NB4 (cell line): ENCODE results near the gene IER3.
"Not testable (repeated sequence)": the region's sequence is repeated elsewhere in the genome, so short reads cannot be mapped to it uniquely, and the experiment has no call there.

Experiments used
- DNase-seq: peaks from one replicate; pipeline ENCODE4 v3.0.0; 2010; ENCODE audit warnings: low read depth
- H3K4me3 ChIP-seq: one replicate; pipeline ENCODE4 v1.5.1; 2011; ENCODE audit warnings: mild to moderate bottlenecking, low read depth, low read length, moderate library complexity
- CTCF ChIP-seq: IDR thresholded peaks from one replicate; pipeline ENCODE4 v1.5.1; 2012; ENCODE audit warnings: low read depth, low read length
- MAX ChIP-seq: IDR thresholded peaks from 2 replicates; pipeline ENCODE4 v1.6.1; 2011; ENCODE audit warnings: low read depth, low read length
- MYC ChIP-seq: IDR thresholded peaks from 2 replicates; pipeline ENCODE4 v1.6.1; 2011; ENCODE audit warnings: low read depth, low read length
- POLR2A ChIP-seq: IDR thresholded peaks from 2 replicates; pipeline ENCODE4 v1.6.1; 2011; ENCODE audit warnings: mild to moderate bottlenecking; ENCODE audit not compliant: insufficient read length; ENCODE audit errors: extremely low read depth

Gene IER3

GRCh38 chr6:30720738-30721197 lies 23.6 kb downstream of the IER3 start:
- TF ChIP-seq CTCF (no peak), MAX (no peak), POLR2A (no peak), MYC (peak; percentile 60)
- H3K4me3 ChIP-seq: peak overlapping the region; percentile 100
- peak; percentile 90 for DNase-seq

DNA sequence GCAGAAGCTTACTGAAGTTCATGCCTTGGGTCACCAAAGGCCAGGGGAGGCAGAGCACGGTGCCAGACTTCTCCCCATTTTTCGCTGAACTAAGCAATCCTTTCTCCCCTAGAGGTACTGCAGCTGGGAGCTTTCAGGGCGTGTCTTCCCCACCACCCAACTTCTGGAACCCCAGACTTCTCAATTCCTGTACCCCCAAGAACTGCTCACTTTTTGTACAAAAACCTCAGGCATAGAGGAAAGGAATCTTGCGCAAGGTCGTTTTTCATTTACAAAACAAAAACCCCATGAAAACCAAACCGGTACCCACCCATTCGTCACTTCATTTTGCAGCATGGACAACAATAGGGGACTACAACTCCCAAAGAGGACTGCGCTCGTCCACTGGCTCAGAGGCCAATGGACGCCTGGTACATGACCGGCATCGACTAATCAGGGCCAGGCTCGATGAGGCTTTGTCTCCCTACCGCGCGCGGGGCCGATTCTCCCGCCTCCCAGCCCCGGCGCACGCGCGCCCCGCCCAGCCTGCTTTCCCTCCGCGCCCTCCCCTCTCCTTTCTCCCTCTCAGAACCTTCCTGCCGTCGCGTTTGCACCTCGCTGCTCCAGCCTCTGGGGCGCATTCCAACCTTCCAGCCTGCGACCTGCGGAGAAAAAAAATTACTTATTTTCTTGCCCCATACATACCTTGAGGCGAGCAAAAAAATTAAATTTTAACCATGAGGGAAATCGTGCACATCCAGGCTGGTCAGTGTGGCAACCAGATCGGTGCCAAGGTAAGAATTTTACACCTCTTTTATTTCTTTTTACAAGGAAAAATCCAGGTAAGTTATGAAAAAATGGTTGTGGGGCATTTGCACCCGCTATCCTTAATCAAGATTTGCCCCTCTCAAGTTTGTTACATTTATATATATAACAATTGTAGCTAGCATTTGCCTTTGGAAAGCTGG lies 24.3 kb downstream of the IER3 start, which contains the start of gene TUBB:
TSS of gene TUBB (plus strand) at position 562 of the 947 bp plus-strand sequence. CDS start at position 717, 155 bp downstream.
- no peak for TF ChIP-seq CTCF
- peak; percentile 60 for TF ChIP-seq MAX
- peak; percentile 77 for TF ChIP-seq MYC
- TF ChIP-seq POLR2A: peak; percentile 94
- peak; percentile 99 for DNase-seq
- peak within 1 kb of the TSS; percentile 100 for H3K4me3 ChIP-seq

GRCh38 chr6:30719356-30719755 lies 25.0 kb downstream of the IER3 start:
- TF ChIP-seq MYC (no peak), POLR2A (no peak), CTCF (no peak), MAX (no peak)
- H3K4me3 ChIP-seq: peak overlapping the region; percentile 100
- DNase-seq: no peak

DNA sequence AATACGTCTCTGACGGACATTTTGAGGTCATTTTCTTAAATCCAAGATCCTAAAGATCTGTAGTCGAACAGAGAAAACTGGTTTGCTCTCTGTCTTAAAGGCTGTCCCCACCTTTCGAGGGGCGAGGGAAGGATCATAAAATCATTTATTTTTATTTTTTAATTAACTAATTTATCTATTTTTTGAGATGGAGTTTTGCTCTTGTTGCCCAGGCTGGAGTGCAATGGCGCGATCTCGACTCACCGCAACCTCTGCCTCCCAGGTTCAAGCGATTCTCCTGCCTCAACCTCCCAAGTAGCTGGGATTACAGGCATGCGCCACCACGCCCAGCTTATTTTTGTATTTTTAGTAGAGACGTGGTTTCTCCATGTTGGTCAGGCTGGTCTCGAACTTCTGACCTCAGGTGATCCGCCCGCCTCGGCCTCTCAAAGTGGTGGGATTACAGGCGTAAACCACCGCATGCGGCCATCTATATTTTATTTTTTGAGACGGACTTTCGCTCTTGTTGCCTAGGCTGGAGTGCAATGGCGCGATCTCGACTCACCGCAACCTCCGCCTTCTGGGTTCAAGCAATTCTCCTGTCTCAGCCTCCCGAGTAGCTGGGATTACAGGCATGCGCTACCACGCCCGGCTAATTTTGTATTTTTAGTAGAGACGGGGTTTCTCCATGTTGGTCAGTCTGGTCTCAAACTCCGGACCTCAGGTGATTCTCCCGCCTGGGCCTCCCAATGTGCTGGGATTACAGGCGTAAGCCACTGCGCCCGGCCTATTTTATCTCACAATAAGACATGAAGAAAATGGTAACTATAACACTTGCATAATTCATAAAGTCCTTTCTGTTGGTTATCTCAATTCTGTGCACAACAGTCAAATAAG lies 26.3 kb downstream of the IER3 start:
- not testable (repeated sequence) for DNase-seq
- H3K4me3 ChIP-seq: peak overlapping the region; percentile 100

DNA sequence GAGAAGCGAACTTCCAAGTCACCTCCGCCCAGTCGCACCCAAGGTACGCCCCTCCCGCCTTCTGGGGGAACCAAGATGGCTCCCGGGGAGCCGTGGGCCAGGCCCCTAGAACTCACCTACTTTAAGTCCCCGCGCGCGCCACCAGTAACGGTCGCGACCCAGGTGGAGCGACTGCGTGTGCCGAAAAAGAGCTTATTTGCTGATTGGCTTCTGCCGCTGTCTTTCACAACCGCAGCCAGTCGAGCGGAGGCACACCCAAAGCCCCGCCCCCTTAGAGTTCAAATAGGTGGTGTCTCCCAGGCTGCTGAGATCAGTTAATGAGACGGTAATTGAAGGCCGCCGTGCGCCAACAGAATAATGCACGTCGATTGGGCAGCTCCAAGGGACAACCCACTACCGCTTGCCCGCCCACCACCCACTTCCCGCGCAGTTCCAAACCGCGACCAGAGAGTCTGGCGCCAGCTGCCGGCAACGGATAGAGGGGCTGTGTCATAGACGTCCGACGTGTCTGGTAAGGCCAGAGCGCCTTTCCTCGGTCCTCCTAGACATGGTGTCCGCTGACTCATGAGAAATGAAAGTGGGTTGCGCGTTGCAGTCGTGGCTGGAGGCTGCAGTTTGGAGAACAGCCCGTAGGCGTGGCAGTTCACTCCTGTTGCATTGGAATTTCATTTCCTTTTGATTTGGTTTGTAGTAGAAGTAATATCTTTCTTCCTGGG lies 27.1 kb downstream of the IER3 start, which contains the start of gene MDC1:
TSS of gene MDC1 (minus strand) at position 153 of the 716 bp plus-strand sequence. CDS start 2,106 bp downstream, outside the sequence.
- TF ChIP-seq POLR2A (peak; percentile 64), MYC (peak; percentile 91), MAX (peak; percentile 67), CTCF (peak; percentile 26)
- peak; percentile 100 for DNase-seq
- H3K4me3 ChIP-seq: peak within 1 kb of the TSS; percentile 90
